HG03442 (cell line): ENCODE data around the gene CPTP.

Source experiments
- ATAC-seq: cut with Tn5 transposase; IDR thresholded peaks from one replicate; pipeline ENCODE4 v1.9.1; 2021; ENCODE audit warnings: mild to moderate bottlenecking, moderate library complexity; ENCODE audit not compliant: unreplicated experiment

The CPTP gene

DNA sequence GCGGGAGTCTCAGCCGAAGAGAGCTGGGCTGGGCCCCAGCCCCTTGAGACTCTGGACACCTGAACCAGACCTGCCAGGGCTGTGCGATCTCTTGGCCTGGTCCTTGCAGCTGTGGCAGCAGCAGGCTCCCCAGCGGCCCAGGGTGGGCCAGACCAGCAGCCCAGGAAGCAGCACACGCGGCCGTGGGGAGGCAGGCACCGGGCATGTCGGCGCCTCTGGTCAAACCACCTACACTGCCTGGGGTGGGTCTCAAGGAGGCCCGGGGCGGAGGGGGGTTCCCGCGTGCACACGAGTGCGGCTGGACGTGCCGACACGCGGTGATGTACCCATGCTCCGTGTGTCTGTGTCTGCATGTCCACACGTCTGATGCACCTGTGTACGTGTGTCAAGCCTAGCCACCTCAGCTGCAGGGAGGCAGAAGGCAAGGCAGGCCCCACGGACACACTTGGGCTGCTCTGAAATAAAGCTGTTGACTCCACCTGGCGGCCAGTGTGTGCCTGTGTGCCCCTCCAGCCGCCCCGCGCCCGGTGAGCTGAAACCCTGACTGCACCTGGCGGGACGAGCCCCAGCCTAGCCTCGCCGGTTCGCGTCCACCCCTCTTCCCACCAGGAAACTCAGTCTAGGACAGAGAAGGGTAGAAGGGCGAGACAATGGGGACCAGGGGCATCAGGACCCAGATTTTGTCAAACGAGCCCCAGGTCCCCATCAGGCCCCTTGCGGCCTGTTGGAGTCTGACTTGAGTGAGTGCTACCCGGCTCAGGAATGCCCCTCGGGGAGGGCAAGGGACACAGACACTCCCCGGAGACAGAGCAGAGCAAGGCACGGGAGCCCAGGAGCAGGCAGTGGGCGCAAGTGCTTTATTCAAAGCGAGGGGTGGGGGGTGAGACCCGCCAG, 32.8 kb upstream of the CPTP start:
- no peak for ATAC-seq

GRCh38 chr1:1292442-1292779, 32.2 kb upstream of the CPTP start:
- no peak for ATAC-seq

DNA sequence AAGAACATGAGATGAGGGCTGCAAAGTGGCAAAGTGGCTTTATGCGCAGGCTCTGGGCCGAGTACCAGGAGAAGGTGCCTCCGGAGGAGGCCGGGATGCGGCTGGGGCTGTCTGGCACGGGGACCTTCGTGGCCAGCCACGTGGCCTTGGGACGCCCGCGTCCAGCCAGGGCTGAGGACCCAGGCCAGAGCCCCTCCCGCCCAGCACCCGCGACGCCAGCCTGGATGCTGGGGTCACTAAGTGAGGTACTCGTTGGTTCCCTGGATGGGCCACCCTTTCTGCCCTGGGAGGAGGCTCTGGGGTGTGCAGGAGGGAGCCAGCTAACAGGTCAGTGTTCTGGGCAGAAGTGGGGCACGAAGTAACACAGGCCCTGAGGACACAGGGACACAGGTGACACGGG, 31.8 kb upstream of the CPTP start:
- no peak for ATAC-seq

- no peak for ATAC-seq
Observed at GRCh38 chr1:1293263-1294249, 31.0 kb upstream of the CPTP start.

GRCh38 chr1:1294250-1294890, 30.2 kb upstream of the CPTP start:
- no peak for ATAC-seq

DNA sequence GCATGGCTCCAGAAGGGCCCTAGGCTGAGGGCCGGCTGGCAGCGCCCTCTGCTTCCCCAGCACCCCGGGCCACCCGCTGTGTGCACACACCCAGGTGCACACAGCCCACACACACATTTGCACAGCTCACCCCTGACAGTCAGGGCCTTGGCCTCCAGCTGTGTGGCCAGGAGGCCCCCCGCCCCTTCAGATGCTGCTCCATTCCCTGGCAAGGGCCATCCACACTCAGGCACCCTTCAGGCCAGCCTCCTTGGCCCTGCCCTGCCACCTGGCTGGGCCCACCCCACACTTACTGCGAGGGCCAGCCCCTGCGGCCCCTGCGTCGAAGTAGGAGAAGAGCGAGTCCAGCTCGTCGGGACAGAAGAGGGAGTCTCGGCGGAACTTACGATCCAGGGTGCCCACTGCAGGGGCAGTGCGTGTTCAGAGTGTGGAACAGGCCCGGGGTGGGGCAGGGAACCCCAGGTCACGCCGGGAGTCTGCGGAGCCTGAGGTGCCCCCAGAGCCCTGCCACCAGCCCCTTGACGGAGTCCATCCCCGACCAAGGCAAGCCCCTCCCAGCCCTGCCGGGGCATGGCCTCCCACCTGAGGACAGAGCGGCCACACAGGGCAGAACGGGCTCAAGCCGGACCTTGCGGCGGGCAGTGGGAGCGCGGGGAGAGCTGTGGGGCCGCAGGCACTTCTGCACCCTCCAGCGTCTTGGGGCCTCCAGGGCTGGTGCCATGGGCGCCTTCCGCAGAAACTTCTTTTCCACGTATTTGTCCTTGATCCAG, 29.3 kb upstream of the CPTP start:
- ATAC-seq, result no peak

- no peak for ATAC-seq
Observed at GRCh38 chr1:1296070-1297061, 28.2 kb upstream of the CPTP start.

DNA sequence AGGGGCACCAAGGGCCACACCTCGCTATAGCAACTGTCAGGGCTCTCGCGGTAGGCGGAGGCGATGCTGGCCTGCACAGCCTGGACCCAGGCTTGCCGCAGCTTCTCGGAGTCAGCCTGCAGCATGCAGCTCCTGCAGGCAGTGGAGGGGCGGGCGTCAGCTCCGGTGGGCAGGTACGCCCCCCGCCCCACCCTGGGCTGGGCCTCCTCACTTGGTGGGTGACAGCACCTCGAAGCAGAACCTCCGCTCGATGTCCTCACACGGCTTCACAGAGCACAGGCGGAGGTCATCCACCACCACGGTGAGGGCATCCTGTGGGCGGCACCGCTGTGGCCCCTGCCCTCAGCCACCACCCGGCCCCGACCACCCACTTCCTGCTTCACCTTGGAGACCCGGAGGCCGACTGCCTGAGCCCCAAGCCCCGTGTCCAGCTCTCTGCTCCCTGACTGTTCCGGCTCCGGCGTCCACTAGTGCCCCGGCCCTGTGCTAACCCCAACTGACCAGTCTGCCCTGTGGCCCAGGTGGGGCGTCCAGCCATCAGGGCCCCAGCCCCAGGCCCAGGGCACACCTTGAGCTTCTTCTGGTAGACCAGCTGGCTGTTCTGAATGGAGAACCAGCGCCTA, 26.7 kb upstream of the CPTP start:
- ATAC-seq, result no peak

GRCh38 chr1:1298861-1299685, 25.5 kb upstream of the CPTP start:
- no peak for ATAC-seq

GRCh38 chr1:1299686-1300351, 24.8 kb upstream of the CPTP start:
- ATAC-seq, result no peak

DNA sequence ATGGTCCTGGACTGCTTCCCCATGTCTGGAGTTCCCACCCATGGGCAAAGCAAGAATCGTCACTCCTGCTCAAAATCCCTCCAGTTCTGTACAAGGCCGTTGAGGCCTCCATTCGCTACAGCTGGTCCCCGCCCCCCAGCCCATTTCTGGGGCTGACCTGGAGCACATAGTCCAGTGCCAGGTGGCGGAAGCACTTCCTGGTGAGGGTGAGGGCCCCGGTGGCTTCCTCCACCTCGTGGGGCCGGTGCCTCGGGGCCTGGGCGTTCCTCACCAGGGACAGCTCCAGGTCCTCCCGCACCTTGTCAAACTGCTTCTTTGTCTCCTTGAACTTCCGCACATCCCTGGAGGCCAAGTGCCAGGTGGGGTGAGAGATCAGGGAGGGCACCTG, 24.3 kb upstream of the CPTP start:
- no peak for ATAC-seq

- ATAC-seq, result no peak
Observed at GRCh38 chr1:1302006-1302430, 22.6 kb upstream of the CPTP start.

- ATAC-seq, result no peak
Observed at GRCh38 chr1:1302951-1303509, 21.6 kb upstream of the CPTP start.

DNA sequence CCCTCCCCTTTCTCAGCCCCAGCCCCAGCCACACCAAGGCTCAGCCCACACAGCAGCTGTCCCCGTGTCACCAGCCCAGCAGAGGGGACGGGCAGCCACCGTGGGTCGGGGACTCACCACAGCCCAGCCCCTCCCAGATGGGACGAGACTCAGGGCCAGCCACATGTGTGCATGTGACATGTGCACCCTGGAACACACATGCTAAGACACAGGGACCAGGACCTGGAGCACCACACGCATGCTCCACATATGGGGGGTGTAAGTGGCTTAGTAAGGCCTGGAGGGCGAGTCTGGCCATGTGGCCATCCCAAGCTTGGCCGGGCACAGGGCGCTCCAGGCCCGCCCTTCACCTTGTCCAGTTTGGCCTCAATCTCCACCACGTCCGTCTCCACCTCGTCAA, 20.9 kb upstream of the CPTP start:
- ATAC-seq, result no peak

GRCh38 chr1:1304331-1305299, 20.0 kb upstream of the CPTP start:
- ATAC-seq, result no peak
